ENCODE results near the gene ARHGAP10.

GRCh38 chr4:147842573-147842972, 110.7 kb downstream of the ARHGAP10 start:
- TF ChIP-seq CTCF (IDR thresholded peaks at IDR 0.05) (no peak), POLR2A (IDR thresholded peaks at IDR 0.05) (no peak)

Measured in Peyer's patch (tissue), 4 donors.